Measurements from ENCODE around the gene TM4SF1. TPM values are rescaled to one million over a fixed set of nuclear protein-coding genes. Genes with fewer than 3 reads are reported as not detected.

Gene TM4SF1
- total and polyA plus RNA-seq, 12 donors = 31.5 to 164 (median 63.2) TPM

- TF ChIP-seq POLR2A (IDR thresholded peaks at IDR 0.05) (no peak), CTCF (IDR thresholded peaks at IDR 0.05) (no peak)
- no peak for DNase-seq
- 34 to 49% (median 44%) methylated on average over 3 of the region's 3 CpGs for WGBS, 4 donors
- H3K9me3 ChIP-seq (replicated peaks in 1 of 3) = no peaks in the 10 kb centered on the region
- intact Hi-C loops (cut with DNase I) = loop anchor here in 1 of 2 donors (10.0 kb wide), 1 partner anchor 57 kb away; no protein-coding TSS in a partner anchor
- peaks cover 0 to 4% of the 10 kb centered on the region in 2 donors for H3K4me1 ChIP-seq (replicated peaks in 1 of 2)
- H3K27me3 ChIP-seq = no peaks in the 10 kb centered on the region
- H3K27ac ChIP-seq = no peak overlapping the region
- H3K36me3 ChIP-seq (replicated peaks in 1 of 2) = no peaks in the 10 kb centered on the region
- no peak overlapping the region for H3K4me3 ChIP-seq
Observed at GRCh38 chr3:149407898-149408297, 30.4 kb upstream of the TM4SF1 start.

GRCh38 chr3:149406244-149406752 lies 28.8 kb upstream of the TM4SF1 start:
- Histone ChIP-seq H3K36me3 (replicated peaks in 1 of 2) (no peaks in the 10 kb centered on the region), H3K9me3 (replicated peaks in 1 of 3) (no peaks in the 10 kb centered on the region), H3K27me3 (no peaks in the 10 kb centered on the region), H3K4me1 (replicated peaks in 1 of 2) (no peaks in the 10 kb centered on the region), H3K4me3 (no peak overlapping the region), H3K27ac (no peak overlapping the region)
- no peak for TF ChIP-seq POLR2A (IDR thresholded peaks at IDR 0.05)
- TF ChIP-seq CTCF (IDR thresholded peaks at IDR 0.05) = no peak
- WGBS, 4 donors = 77 to 88% (median 87%) methylated on average over 2 of the region's 2 CpGs
- intact Hi-C loops (cut with DNase I) = loop anchor here in 1 of 2 donors (10.0 kb wide), 1 partner anchor 59 kb away; no protein-coding TSS in a partner anchor
- no peak for DNase-seq

DNA sequence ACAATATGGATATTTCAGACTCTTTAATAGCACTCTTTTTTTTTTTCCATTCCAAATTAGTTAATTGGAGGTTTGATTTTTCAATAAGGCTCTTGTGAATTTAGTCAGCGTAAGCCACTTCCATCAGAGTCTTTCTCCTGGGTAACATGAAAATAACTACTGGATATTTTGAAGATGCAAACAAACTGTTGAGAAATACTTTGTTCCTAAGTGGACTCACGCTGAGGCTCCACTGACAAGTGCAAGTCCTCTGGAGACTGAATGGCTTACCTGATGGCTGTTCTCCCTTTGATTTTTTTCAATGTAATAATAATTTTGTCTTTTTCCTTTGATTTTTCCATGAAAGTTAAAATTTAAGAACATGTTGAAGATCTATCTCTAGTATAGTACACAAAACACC lies 26.0 kb upstream of the TM4SF1 start:
- Histone ChIP-seq H3K4me3 (no peak overlapping the region), H3K27me3 (no peaks in the 10 kb centered on the region), H3K4me1 (replicated peaks in 1 of 2) (no peaks in the 10 kb centered on the region), H3K36me3 (replicated peaks in 1 of 2) (no peaks in the 10 kb centered on the region), H3K9me3 (replicated peaks in 1 of 3) (no peaks in the 10 kb centered on the region), H3K27ac (no peak overlapping the region)
- 92 to 100% (median 97%) methylated on average over 2 of the region's 2 CpGs for WGBS, 4 donors
- TF ChIP-seq POLR2A (IDR thresholded peaks at IDR 0.05) = no peak
- no peak for TF ChIP-seq CTCF (IDR thresholded peaks at IDR 0.05)
- intact Hi-C loops (cut with DNase I) = loop anchor here in 1 of 2 donors (10.0 kb wide), 1 partner anchor 61 kb away; no protein-coding TSS in a partner anchor
- DNase-seq = no peak

GRCh38 chr3:149402481-149402880 lies 25.0 kb upstream of the TM4SF1 start:
- no peaks in the 10 kb centered on the region for H3K27me3 ChIP-seq
- intact Hi-C loops (cut with DNase I) = loop anchor here in 1 of 2 donors (10.0 kb wide), 1 partner anchor 62 kb away; no protein-coding TSS in a partner anchor
- H3K4me1 ChIP-seq (replicated peaks in 1 of 2) = no peaks in the 10 kb centered on the region
- H3K9me3 ChIP-seq (replicated peaks in 1 of 3) = no peaks in the 10 kb centered on the region
- H3K4me3 ChIP-seq = no peak overlapping the region
- H3K36me3 ChIP-seq (replicated peaks in 1 of 2) = no peaks in the 10 kb centered on the region
- no peak for DNase-seq
- no peak overlapping the region for H3K27ac ChIP-seq
- TF ChIP-seq CTCF (IDR thresholded peaks at IDR 0.05) (no peak), POLR2A (IDR thresholded peaks at IDR 0.05) (no peak)
- WGBS, 4 donors = 77 to 86% (median 84%) methylated on average over 3 of the region's 3 CpGs
